Suprapubic skin (tissue), 4 donors: ENCODE data around the gene TMIGD1. TPM values are rescaled to one million over a fixed set of nuclear protein-coding genes. Genes with fewer than 3 reads are reported as not detected.

Experiments
- DNase-seq, 2 donors: peaks; one replicate each; pipeline ENCODE4 v3.0.0-alpha.2; 2019; ENCODE audit warnings: low spot score in 2 of 2
- H3K27ac ChIP-seq: fragments of 200-600 bp; sonication (generic); one replicate; pipeline ENCODE4 v1.5.1; 2019
- H3K27me3 ChIP-seq: fragments of 200-600 bp; sonication (generic); one replicate; pipeline ENCODE4 v1.5.1; 2019
- H3K36me3 ChIP-seq: fragments of 200-600 bp; sonication (generic); one replicate; pipeline ENCODE4 v1.5.1; 2019
- H3K4me1 ChIP-seq: fragments of 200-600 bp; sonication (generic); one replicate; pipeline ENCODE4 v1.5.1; 2019
- H3K4me3 ChIP-seq: fragments of 200-600 bp; sonication (generic); one replicate; pipeline ENCODE4 v1.5.1; 2019; ENCODE audit warnings: mild to moderate bottlenecking
- H3K9me3 ChIP-seq: fragments of 200-600 bp; sonication (generic); one replicate; pipeline ENCODE4 v1.5.1; 2019
- EP300 ChIP-seq: sonication (generic); formaldehyde crosslinking; IDR thresholded peaks from one replicate; pipeline ENCODE4 v1.6.1; 2017; ENCODE audit warnings: antibody characterized with exemption
- POLR2A ChIP-seq, 2 donors: fragments of 450-650 bp; IDR thresholded peaks; one replicate each; pipeline ENCODE4 v1.6.1; 2017; ENCODE audit warnings: antibody characterized with exemption in 2 of 2, mild to moderate bottlenecking in 2 of 2, moderate library complexity in 2 of 2
- POLR2AphosphoS5 ChIP-seq, 3 donors: sonication (generic); formaldehyde crosslinking; IDR thresholded peaks; one replicate each; pipeline ENCODE4 v1.6.1; 2017; ENCODE audit warnings: antibody characterized with exemption in 3 of 3
- WGBS: methylation state at CpG from one replicate; pipeline ENCODE4 v1.1.5; 2018; 5-methylcytosine and 5-hydroxymethylcytosine counted together
- total RNA-seq, 4 donors: library from RNA; depleted of rRNA; stranded (reverse); fragments of >200 nt; gene quantifications; one replicate each; pipeline ENCODE4 v1.1.0, GENCODE V29; 2016
- TF ChIP-seq, protein P1 (sequence below), 2 donors: fragments of 200-600 bp in 1 of 2; fragments of 450-650 bp in 1 of 2; sonication (generic) in 1 of 2; IDR thresholded peaks; one replicate each; pipeline ENCODE4 v1.5.1; 2016 to 2019; ENCODE audit warnings: antibody characterized with exemption in 2 of 2, mild to moderate bottlenecking in 1 of 2, moderate library complexity in 1 of 2

TMIGD1 gene
- total RNA-seq, 4 donors from 2014 or later: 0.45 TPM; not detected in 3

GRCh38 chr17:30366536-30366935 is 32.7 kb upstream of the TMIGD1 start:
- Histone ChIP-seq H3K9me3 (peaks cover 5% of the 10 kb centered on the region), H3K36me3 (no peaks in the 10 kb centered on the region), H3K27ac (no peak overlapping the region), H3K4me3 (no peak overlapping the region), H3K27me3 (no peaks in the 10 kb centered on the region), H3K4me1 (no peaks in the 10 kb centered on the region)
- TF ChIP-seq, protein P1, sequence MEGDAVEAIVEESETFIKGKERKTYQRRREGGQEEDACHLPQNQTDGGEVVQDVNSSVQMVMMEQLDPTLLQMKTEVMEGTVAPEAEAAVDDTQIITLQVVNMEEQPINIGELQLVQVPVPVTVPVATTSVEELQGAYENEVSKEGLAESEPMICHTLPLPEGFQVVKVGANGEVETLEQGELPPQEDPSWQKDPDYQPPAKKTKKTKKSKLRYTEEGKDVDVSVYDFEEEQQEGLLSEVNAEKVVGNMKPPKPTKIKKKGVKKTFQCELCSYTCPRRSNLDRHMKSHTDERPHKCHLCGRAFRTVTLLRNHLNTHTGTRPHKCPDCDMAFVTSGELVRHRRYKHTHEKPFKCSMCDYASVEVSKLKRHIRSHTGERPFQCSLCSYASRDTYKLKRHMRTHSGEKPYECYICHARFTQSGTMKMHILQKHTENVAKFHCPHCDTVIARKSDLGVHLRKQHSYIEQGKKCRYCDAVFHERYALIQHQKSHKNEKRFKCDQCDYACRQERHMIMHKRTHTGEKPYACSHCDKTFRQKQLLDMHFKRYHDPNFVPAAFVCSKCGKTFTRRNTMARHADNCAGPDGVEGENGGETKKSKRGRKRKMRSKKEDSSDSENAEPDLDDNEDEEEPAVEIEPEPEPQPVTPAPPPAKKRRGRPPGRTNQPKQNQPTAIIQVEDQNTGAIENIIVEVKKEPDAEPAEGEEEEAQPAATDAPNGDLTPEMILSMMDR (IDR thresholded peaks at IDR 0.05): no peak
- TF ChIP-seq POLR2AphosphoS5 (IDR thresholded peaks at IDR 0.05) (no peak), POLR2A (IDR thresholded peaks at IDR 0.05) (no peak), EP300 (no peak)
- 72% methylated on average over 3 of the region's 3 CpGs for WGBS
- DNase-seq: no peak

- WGBS: 20% methylated on average over 1 of the region's 1 CpG
- Histone ChIP-seq H3K9me3 (peaks cover 5% of the 10 kb centered on the region), H3K4me1 (no peaks in the 10 kb centered on the region), H3K36me3 (no peaks in the 10 kb centered on the region), H3K27me3 (no peaks in the 10 kb centered on the region), H3K27ac (no peak overlapping the region), H3K4me3 (no peak overlapping the region)
- no peak for DNase-seq
- TF ChIP-seq EP300: peak; percentile 43
- no peak for TF ChIP-seq POLR2AphosphoS5 (IDR thresholded peaks at IDR 0.05)
- no peak for TF ChIP-seq POLR2A (IDR thresholded peaks at IDR 0.05)
- TF ChIP-seq, protein P1 (IDR thresholded peaks at IDR 0.05): no peak
These were observed 29.9 kb upstream of the TMIGD1 start for GRCh38 chr17:30363715-30364202.

GRCh38 chr17:30361766-30362279 is 28.0 kb upstream of the TMIGD1 start:
- no peaks in the 10 kb centered on the region for H3K4me1 ChIP-seq
- WGBS: 92% methylated on average over 4 of the region's 4 CpGs
- no peaks in the 10 kb centered on the region for H3K27me3 ChIP-seq
- H3K36me3 ChIP-seq: no peaks in the 10 kb centered on the region
- no peak overlapping the region for H3K27ac ChIP-seq
- TF ChIP-seq EP300 (no peak), POLR2AphosphoS5 (IDR thresholded peaks at IDR 0.05) (no peak), POLR2A (IDR thresholded peaks at IDR 0.05) (no peak)
- TF ChIP-seq, protein P1 (IDR thresholded peaks at IDR 0.05): no peak
- H3K9me3 ChIP-seq: peaks cover 5% of the 10 kb centered on the region
- H3K4me3 ChIP-seq: no peak overlapping the region
- no peak for DNase-seq

- Histone ChIP-seq H3K36me3 (no peaks in the 10 kb centered on the region), H3K9me3 (peaks cover 5% of the 10 kb centered on the region), H3K4me1 (no peaks in the 10 kb centered on the region), H3K27me3 (no peaks in the 10 kb centered on the region), H3K27ac (no peak overlapping the region), H3K4me3 (no peak overlapping the region)
- TF ChIP-seq, protein P1 (IDR thresholded peaks at IDR 0.05): no peak
- DNase-seq: no peak
- WGBS: 74% methylated on average over 8 of the region's 8 CpGs
These were observed 26.4 kb upstream of the TMIGD1 start for GRCh38 chr17:30360086-30360808.

DNA sequence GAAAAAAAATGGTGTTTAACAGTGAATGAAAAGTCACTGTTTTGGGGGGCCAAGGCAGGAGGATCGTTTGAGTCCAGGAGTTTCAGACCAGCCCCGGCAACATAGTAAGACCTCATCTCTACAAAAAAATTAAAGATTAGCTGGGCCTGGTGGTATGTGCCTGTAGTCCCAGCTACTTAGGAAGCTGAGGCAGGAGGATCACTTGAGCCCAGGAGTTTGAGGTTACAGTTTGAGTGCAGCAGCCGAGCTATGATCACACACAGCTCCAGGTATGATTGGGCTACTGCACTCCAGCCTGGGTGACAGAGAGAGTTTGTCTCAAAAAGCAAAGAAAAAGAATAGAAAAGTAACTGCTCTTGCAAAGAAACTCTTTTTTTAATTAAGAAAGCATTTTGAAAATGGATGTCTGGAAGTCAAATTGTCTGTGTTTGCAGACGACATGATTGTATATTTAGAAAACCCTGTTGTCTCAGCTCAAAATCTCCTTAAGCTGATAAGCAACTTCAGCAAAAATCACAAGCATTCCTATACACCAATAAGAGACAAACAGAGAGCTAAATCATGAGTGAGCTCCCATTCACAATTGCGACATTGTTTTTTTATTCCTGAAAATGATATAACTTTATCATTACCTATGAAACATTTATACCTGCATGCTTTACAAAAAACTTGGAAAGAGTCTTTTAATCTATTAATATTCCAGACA is 24.4 kb upstream of the TMIGD1 start:
- Histone ChIP-seq H3K27ac (no peak overlapping the region), H3K4me1 (no peaks in the 10 kb centered on the region), H3K36me3 (no peaks in the 10 kb centered on the region), H3K4me3 (no peak overlapping the region), H3K9me3 (peaks cover 5% of the 10 kb centered on the region), H3K27me3 (no peaks in the 10 kb centered on the region)
- DNase-seq: no peak
- TF ChIP-seq, protein P1 (IDR thresholded peaks at IDR 0.05): no peak
- TF ChIP-seq POLR2AphosphoS5 (IDR thresholded peaks at IDR 0.05) (no peak), POLR2A (IDR thresholded peaks at IDR 0.05) (no peak), EP300 (no peak)
- 80% methylated on average over 5 of the region's 5 CpGs for WGBS
